HCT116 (cell line): ENCODE measurements around the gene LIPI. TPM values are rescaled to one million over a fixed set of nuclear protein-coding genes. Genes with fewer than 3 reads are reported as not detected.

Experiments
- ATAC-seq: fragments of 200-7000 bp; cut with Tn5 transposase; 2 replicates; pipeline ENCODE4 v1.9.1; 2020; ENCODE audit warnings: mild to moderate bottlenecking, moderate library complexity
- BruUV-seq: library from RNA; stranded (reverse); fragments of 400-500 nt; replicated peaks from 2 replicates; lab custom pipeline; 2021; lab: Mats Ljungman, UMichigan
- CTCF ChIA-PET: fragments of 300-600 bp; sonication (Branson Sonifier 250); formaldehyde crosslinking; loops from one replicate; lab custom pipeline; 2021; ENCODE audit warnings: antibody characterized with exemption; lab: Charles Lee
- POLR2A ChIA-PET: fragments of 300-600, 350-600 bp; sonication (Branson Sonifier 250); formaldehyde crosslinking; loops from one replicate; lab custom pipeline; 2021; ENCODE audit warnings: antibody characterized with exemption; lab: Charles Lee
- RAD21 ChIA-PET, 2 experiments: fragments of 300-600 bp; sonication (Branson Sonifier 250); formaldehyde crosslinking; loops; one replicate each; lab custom pipeline; 2023; ENCODE audit warnings: low total read pairs in 2 of 2; ENCODE audit not compliant: uncharacterized antibody in 2 of 2, unreplicated experiment in 2 of 2, low non-redundant PET in 1 of 2; lab: Charles Lee
- DNase-seq: peaks from one replicate; pipeline ENCODE4 v3.0.0-alpha.2; 2010; ENCODE audit warnings: low read depth, low spot score
- H2AFZ ChIP-seq: fragments of 200-600 bp; shearing (Covaris generic), sonication (generic); 2 replicates; pipeline ENCODE4 v1.6.1; 2017; ENCODE audit warnings: low read depth, mixed run types, mixed read lengths, antibody characterized with exemption, low read length; ENCODE audit not compliant: poor library complexity, severe bottlenecking
- H3K27ac ChIP-seq: 2 replicates; pipeline ENCODE4 v1.5.1; 2012; ENCODE audit warnings: low read depth, low read length
- H3K27me3 ChIP-seq: fragments of 200-600 bp; sonication (generic); 2 replicates; pipeline ENCODE4 v1.6.1; 2016; ENCODE audit warnings: mixed run types, low read length, mixed read lengths; ENCODE audit not compliant: insufficient read depth
- H3K36me3 ChIP-seq, 2 experiments: fragments of 200-500 bp in 1 of 2; fragments of 200-600 bp in 1 of 2; sonication (Bioruptor generic) in 1 of 2; sonication (generic) in 1 of 2; 2 replicates each; pipeline versions ENCODE4 v1.5.1 to v1.6.1; 2014 to 2016; ENCODE audit warnings: low read length in 2 of 2, inconsistent platforms in 1 of 2, mixed read lengths in 1 of 2, mixed run types in 1 of 2; ENCODE audit not compliant: insufficient read depth in 2 of 2, control insufficient read depth in 1 of 2
- H3K4me1 ChIP-seq, 2 experiments: fragments of 200-600 bp in 1 of 2; sonication (generic) in 1 of 2; 2 replicates each; pipeline versions ENCODE4 v1.5.1 to v1.6.1; 2012 to 2017; ENCODE audit warnings: low read length in 2 of 2, inconsistent platforms in 1 of 2, mild to moderate bottlenecking in 1 of 2, mixed read lengths in 1 of 2, mixed run types in 1 of 2, moderate library complexity in 1 of 2; ENCODE audit not compliant: insufficient read depth in 2 of 2, control insufficient read depth in 1 of 2
- H3K4me2 ChIP-seq: fragments of 200-600 bp; sonication (generic); 2 replicates; pipeline ENCODE4 v1.6.1; 2017; ENCODE audit warnings: mixed run types, low read length, mixed read lengths
- H3K4me3 ChIP-seq, 2 experiments: fragments of 200-600 bp in 1 of 2; sonication (generic) in 1 of 2; replicated peaks in 1 of 2; 2 replicates each; pipeline ENCODE4 v1.5.1; 2011 to 2016; ENCODE audit warnings: low read length in 2 of 2, control low read depth in 1 of 2, low read depth in 1 of 2, mild to moderate bottlenecking in 1 of 2, mixed read lengths in 1 of 2, mixed run types in 1 of 2
- H3K79me2 ChIP-seq: fragments of 200-600 bp; sonication (generic); 2 replicates; pipeline ENCODE4 v1.6.1; 2017; ENCODE audit warnings: mild to moderate bottlenecking, mixed run types, low read length, moderate library complexity, mixed read lengths; ENCODE audit not compliant: insufficient read depth
- H3K9ac ChIP-seq: fragments of 200-600 bp; sonication (generic); 2 replicates; pipeline ENCODE4 v1.6.1; 2016; ENCODE audit warnings: low read length, mixed read lengths
- H3K9me2 ChIP-seq: fragments of 200-600 bp; sonication (generic), shearing (Covaris generic); 2 replicates; pipeline ENCODE4 v1.6.1; 2017; ENCODE audit warnings: mixed run types, mild to moderate bottlenecking, moderate library complexity; ENCODE audit not compliant: insufficient read depth
- H3K9me3 ChIP-seq, 2 experiments: fragments of 200-500 bp in 1 of 2; fragments of 200-600 bp in 1 of 2; sonication (Bioruptor generic) in 1 of 2; sonication (generic) in 1 of 2; 2 replicates each; pipeline ENCODE4 v1.6.1; 2014 to 2017; ENCODE audit warnings: low read length in 2 of 2, mixed read lengths in 2 of 2, inconsistent platforms in 1 of 2, low read depth in 1 of 2, mild to moderate bottlenecking in 1 of 2, mixed run types in 1 of 2, moderate library complexity in 1 of 2; ENCODE audit not compliant: control insufficient read depth in 1 of 2, insufficient read depth in 1 of 2
- H4K20me1 ChIP-seq: fragments of 200-600 bp; sonication (generic), shearing (Covaris generic); 2 replicates; pipeline ENCODE4 v1.6.1; 2017; ENCODE audit warnings: mixed run types, mild to moderate bottlenecking, moderate library complexity; ENCODE audit not compliant: insufficient read depth
- CEBPB ChIP-seq: IDR thresholded peaks from 2 replicates; pipeline ENCODE4 v1.6.1; 2012; ENCODE audit warnings: low read depth
- POLR2AphosphoS5 ChIP-seq: IDR thresholded peaks from 2 replicates; pipeline ENCODE4 v1.6.1; 2011; ENCODE audit warnings: mild to moderate bottlenecking, low read depth, low read length, moderate library complexity
- SRF ChIP-seq: IDR thresholded peaks from 2 replicates; pipeline ENCODE4 v1.6.1; 2012; ENCODE audit warnings: low read depth
- ZNF274 ChIP-seq: fragments of 200-500 bp; sonication (Bioruptor generic); IDR thresholded peaks from 2 replicates; pipeline ENCODE4 v1.6.1; 2014; ENCODE audit warnings: mild to moderate bottlenecking, low read depth, low read length, inconsistent platforms
- intact Hi-C: fragments of 100-400 bp; cut with micrococcal nuclease; formaldehyde crosslinking; loops from 2 replicates; pipeline ENCODE4 v1.10.0; 2022
- total RNA-seq: library from RNA; stranded (reverse); gene quantifications from one replicate; pipeline ENCODE4 v1.2.1, GENCODE V29; 2021; ENCODE audit not compliant: unreplicated experiment
- TF ChIP-seq, protein P1 (sequence below): IDR thresholded peaks from 2 replicates; pipeline ENCODE4 v1.6.1; 2012

The LIPI gene
- total RNA-seq, 1 experiment from 2014 or later: not detected

DNA sequence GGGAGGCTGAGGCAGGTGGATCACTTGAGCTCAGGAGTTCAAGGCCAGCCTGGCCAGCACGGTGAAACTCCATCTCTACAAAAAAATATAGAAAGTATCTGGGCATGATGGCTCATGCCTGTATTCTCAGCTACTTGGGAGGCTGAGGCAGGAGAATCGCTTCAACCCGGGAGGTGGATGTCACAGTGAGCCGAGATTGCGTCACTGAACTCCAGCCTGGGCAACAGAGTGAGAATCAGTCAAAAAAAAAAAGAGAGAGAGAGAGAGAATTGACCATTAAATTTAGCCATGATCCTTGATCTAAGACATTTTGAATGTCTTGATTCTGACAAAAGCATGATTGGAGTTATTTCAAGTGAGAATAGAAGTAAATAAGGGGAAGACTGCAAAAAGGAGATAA lies 24.3 kb upstream of the LIPI start:
- H3K9me3 ChIP-seq: no peaks in the 10 kb centered on the region; a peak in 1 of 4 replicates
- H3K4me1 ChIP-seq: no peaks in the 10 kb centered on the region
- H3K9ac ChIP-seq: no peak overlapping the region
- no peak overlapping the region for H3K4me2 ChIP-seq
- no peaks in the 10 kb centered on the region for H3K79me2 ChIP-seq
- H2AFZ ChIP-seq: no peak overlapping the region
- CTCF ChIA-PET: no interaction called here
- DNase-seq: no peak
- POLR2A ChIA-PET: no interaction called here
- intact Hi-C loops: no loop called here
- no TSS peak for BruUV-seq
- no peaks in the 10 kb centered on the region for H3K27me3 ChIP-seq
- H3K27ac ChIP-seq: no peak overlapping the region
- TF ChIP-seq ZNF274: no peak
- no peak for TF ChIP-seq SRF
- TF ChIP-seq, all 23 proteins: peak for 0
- Histone ChIP-seq H3K9me2 (no peaks in the 10 kb centered on the region), H3K36me3 (no peaks in the 10 kb centered on the region), H4K20me1 (no peaks in the 10 kb centered on the region), H3K4me3 (no peak overlapping the region)
- RAD21 ChIA-PET: no interaction called here
- no peak for ATAC-seq

DNA sequence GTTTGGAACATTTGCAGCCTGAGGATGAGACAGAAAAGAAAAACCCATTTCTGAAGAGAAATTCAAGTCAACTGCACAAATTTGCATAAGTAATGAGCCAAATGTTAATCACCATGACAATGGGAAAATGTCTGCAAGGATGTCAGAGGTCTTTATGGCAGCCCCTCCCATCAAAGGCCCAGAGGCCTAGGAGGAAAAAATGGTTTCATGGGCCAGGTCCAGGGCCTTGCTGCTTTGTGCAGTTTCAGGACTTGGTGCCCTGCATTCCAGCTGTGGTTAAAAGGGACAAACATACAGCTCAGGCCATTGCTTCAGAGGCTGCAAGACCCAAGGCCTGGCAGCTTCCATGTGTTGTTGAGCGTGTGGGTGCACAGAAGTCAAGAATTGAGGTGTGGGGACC lies 18.6 kb upstream of the LIPI start:
- intact Hi-C loops: no loop called here
- H3K4me2 ChIP-seq: no peak overlapping the region
- TF ChIP-seq POLR2AphosphoS5 (no peak), CEBPB (no peak), SRF (no peak)
- TF ChIP-seq, protein P1, sequence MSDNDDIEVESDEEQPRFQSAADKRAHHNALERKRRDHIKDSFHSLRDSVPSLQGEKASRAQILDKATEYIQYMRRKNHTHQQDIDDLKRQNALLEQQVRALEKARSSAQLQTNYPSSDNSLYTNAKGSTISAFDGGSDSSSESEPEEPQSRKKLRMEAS: no peak

More for the DNA sequence above, 18.6 kb upstream of the LIPI start:
- ATAC-seq (no peak), DNase-seq (no peak)
- CTCF ChIA-PET: no interaction called here
- Histone ChIP-seq H3K79me2 (no peaks in the 10 kb centered on the region), H3K4me1 (no peaks in the 10 kb centered on the region), H3K9me3 (peaks cover 0 to 16% of the 10 kb centered on the region in 2 experiments; a peak in 1 of 4 replicates), H3K4me3 (no peak overlapping the region), H3K27me3 (no peaks in the 10 kb centered on the region), H3K36me3 (no peaks in the 10 kb centered on the region), H2AFZ (no peak overlapping the region), H3K27ac (no peak overlapping the region), H4K20me1 (no peaks in the 10 kb centered on the region), H3K9ac (no peak overlapping the region), H3K9me2 (no peaks in the 10 kb centered on the region)
- POLR2A ChIA-PET: no interaction called here
- RAD21 ChIA-PET: no interaction called here
- BruUV-seq: no TSS peak
